Caki2 (cell line): ENCODE data around the gene ENDOV. TPM values are rescaled to one million over a fixed set of nuclear protein-coding genes. Genes with fewer than 3 reads are reported as not detected.

Source experiments
- DNase-seq: peaks from one replicate; pipeline ENCODE4 v3.0.0-alpha.2; 2015; ENCODE audit warnings: low read depth
- in situ Hi-C: cut with HindIII; loops from 2 replicates; pipeline ENCODE4 v1.10.0; 2016; ENCODE audit warnings: low sequenced_read_pairs, low pct_unique_long_range_greater_than_20kb, mixed read lengths
- total RNA-seq: library from RNA; depleted of rRNA; stranded (reverse); fragments of >200 nt; shearing (Covaris generic); gene quantifications from 2 replicates; pipeline ENCODE4 v1.2.3, GENCODE V29; 2014; ENCODE audit warnings: low replicate concordance; rRNA removed

The ENDOV gene
- total RNA-seq, 1 experiment from 2014 or later = 47.6 TPM

DNA sequence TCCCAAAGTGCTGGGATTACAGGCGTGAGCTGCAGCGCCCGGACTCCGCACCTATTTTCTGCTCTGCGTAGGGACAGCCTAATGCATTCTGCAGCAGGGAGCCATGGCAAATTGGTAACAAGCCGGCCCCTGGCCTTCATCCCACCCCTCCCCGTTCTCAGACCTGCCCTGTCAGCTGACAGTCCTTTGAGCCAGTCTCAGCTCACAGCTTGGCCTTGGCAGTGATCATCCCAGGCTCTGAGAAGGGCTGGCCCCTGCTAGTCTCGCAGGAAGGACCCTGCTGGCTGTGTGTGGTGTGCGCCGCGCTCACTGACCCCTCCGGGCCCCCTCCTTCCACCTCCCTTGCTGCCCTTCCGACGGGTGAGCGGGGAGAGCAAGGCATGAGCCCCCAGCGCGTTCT, 71.7 kb downstream of the ENDOV start:
- in situ Hi-C loops = no loop called here
- DNase-seq = no peak

DNA sequence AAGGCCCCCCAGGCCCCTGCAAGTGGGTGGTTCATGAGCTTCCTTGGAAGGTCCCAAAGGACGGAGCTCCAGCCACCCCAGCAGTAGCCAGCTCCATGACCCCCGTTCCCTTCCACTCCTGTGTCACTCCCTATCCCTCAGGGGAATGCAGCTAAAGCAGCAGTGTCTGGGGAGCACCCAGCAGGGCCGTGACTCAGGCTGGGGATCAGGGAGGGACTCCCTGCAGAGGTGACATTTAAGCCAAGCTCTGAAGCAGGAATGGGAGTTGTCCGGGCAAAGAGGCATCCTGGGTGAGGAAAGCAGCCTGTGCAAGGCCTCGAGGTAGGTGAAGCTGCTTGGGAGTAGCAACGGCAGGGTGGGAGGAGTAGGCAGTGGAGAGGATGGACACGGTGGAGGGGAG, 72.5 kb downstream of the ENDOV start:
- in situ Hi-C loops = no loop called here
- DNase-seq = no peak

Other genes with a start within 250 kb of the ENDOV start
- not detected in 2 replicates for gene CARD14, start 245.1 kb upstream of the ENDOV start, total RNA-seq
- 18.9 and 28.8 TPM in 2 replicates for gene SGSH, start 194.8 kb upstream of the ENDOV start, total RNA-seq
- gene SLC26A11, start 194.7 kb upstream of the ENDOV start, total RNA-seq = 26.6 and 31.1 TPM in 2 replicates
- gene RNF213, start 154.3 kb upstream of the ENDOV start, total RNA-seq = 35.9 and 49.8 TPM in 2 replicates
- gene NPTX1, start 61.4 kb downstream of the ENDOV start, total RNA-seq = not detected in 2 replicates
- gene RPTOR, start 129.7 kb downstream of the ENDOV start, total RNA-seq = 16.7 and 19.8 TPM in 2 replicates